ENCODE results near the gene TMEM253. TPM values are rescaled to one million over a fixed set of nuclear protein-coding genes. Genes with fewer than 3 reads are reported as not detected.
A peak's percentile ranks its signal among the peaks of the same experiment; 100 is the strongest.

The TMEM253 gene
- total RNA-seq, 2 experiments from 2014 or later, result not detected

DNA sequence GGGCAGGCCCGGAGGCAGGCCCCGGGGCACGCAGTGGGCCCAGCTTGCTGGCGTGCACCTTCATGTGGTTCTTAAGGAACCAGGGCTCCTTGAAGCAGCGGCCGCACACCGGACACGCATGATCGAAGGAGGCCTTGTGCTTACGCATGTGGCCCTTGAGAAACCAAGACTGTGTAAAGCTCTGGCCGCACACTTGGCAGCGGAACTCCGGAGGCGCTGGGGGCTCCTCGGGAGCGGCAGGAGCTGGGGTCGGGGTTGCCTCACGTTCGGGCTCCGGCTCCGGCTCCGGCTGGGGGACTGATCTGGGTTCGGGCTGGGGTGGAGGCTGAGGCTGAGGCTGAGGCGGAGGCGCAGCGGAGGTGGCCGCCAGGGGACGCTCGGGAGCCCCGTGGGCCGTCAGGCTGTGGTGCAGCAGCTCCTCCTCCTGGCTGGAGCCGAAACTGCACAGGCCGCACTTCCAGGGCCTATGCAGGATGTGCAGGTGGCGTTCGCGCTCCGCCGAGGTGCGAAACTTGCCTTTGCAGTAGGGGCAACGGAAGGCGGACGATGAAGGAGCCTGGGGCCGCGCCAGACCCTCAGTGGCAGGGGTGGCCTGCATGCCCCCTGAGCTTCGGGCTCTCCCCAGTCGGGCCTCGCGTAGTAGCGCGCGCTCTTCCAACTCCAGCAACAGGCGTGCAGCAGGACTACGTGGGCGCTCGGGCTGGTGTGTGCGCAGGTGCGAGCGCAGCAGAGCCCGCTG is 8.4 kb upstream of the TMEM253 start:
- peak; percentile 80 for ATAC-seq (ENCODE audit: poor library complexity)

DNA sequence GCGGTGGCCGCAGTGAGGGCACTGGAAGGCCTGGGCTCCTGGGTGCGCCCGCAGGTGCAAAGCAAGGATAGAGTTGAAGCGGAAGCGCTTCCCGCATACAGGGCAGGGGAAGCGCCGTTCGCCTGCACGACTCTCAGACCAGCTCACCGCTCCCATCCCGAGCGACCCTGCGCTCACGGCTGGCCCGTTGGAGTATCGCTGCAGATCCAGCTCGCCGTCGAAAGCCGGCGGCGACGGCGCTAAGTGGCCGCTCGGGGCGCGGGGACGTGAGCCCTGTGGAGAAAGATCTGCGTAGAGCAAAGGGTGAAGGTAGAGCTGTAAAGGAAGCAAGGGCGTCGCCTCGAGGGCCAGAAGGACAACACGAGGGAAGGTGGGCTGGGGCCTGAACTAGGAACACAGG is 7.8 kb upstream of the TMEM253 start:
- peaks cover 27% of the 10 kb centered on the region for H3K4me1 ChIP-seq (ENCODE audit: insufficient read depth, low read length)
- H3K27ac ChIP-seq (ENCODE audit: low read depth in 1 of 2, low read length in 2 of 2), result no peak overlapping the region
- ATAC-seq (ENCODE audit: poor library complexity) (no peak), DNase-seq (no peak)
- ChIA-PET POLR2A (interaction anchor here (1.2 to 4.6 kb wide), 4 partner anchors 11 to 78 kb away, joined by 3 to 52 read pairs (median 10); partner anchors contain the start of gene ARHGEF40), CTCF (interaction anchor here (0.6 to 7.3 kb wide), 23 partner anchors 8 to 344 kb away, joined by 3 to 116 read pairs (median 5); partner anchors contain the start of genes ARHGEF40, NDRG2 and TMEM253)
- Mint-ChIP-seq H3K9me3 (no peaks in the 10 kb centered on the region), H3K27ac (peak overlapping the region; percentile 56), H3K27me3 (no peaks in the 10 kb centered on the region), H3K4me1 (ENCODE audit: low read depth) (peaks cover 34% of the 10 kb centered on the region), H3K36me3 (ENCODE audit: low read depth) (peaks cover 6% of the 10 kb centered on the region), H3K4me3 (no peak overlapping the region)
- intact Hi-C loops (cut with DNase I, micrococcal nuclease), result no loop called here
- no peaks in the 10 kb centered on the region for H3K27me3 ChIP-seq (ENCODE audit: control insufficient read depth in 1 of 2, insufficient read depth in 2 of 2, low read length in 2 of 2)
- TF ChIP-seq, protein P1, sequence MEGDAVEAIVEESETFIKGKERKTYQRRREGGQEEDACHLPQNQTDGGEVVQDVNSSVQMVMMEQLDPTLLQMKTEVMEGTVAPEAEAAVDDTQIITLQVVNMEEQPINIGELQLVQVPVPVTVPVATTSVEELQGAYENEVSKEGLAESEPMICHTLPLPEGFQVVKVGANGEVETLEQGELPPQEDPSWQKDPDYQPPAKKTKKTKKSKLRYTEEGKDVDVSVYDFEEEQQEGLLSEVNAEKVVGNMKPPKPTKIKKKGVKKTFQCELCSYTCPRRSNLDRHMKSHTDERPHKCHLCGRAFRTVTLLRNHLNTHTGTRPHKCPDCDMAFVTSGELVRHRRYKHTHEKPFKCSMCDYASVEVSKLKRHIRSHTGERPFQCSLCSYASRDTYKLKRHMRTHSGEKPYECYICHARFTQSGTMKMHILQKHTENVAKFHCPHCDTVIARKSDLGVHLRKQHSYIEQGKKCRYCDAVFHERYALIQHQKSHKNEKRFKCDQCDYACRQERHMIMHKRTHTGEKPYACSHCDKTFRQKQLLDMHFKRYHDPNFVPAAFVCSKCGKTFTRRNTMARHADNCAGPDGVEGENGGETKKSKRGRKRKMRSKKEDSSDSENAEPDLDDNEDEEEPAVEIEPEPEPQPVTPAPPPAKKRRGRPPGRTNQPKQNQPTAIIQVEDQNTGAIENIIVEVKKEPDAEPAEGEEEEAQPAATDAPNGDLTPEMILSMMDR (IDR thresholded peaks at IDR 0.05), result no peak
- no peak overlapping the region for H3K4me3 ChIP-seq (ENCODE audit: low read length)
- H3K36me3 ChIP-seq (ENCODE audit: insufficient read depth, low read length), result no peaks in the 10 kb centered on the region
- no peaks in the 10 kb centered on the region for H3K9me3 ChIP-seq (ENCODE audit: control insufficient read depth in 1 of 2, insufficient read depth in 1 of 2, low read length in 2 of 2)

More for the DNA sequence above, 8.4 kb upstream of the TMEM253 start:
- Mint-ChIP-seq H3K4me1 (ENCODE audit: low read depth) (peaks cover 39% of the 10 kb centered on the region), H3K27ac (peak overlapping the region; percentile 56), H3K4me3 (peak overlapping the region; percentile 38), H3K9me3 (no peaks in the 10 kb centered on the region), H3K27me3 (no peaks in the 10 kb centered on the region), H3K36me3 (ENCODE audit: low read depth) (peaks cover 10% of the 10 kb centered on the region)
- H3K4me3 ChIP-seq (ENCODE audit: low read length), result no peak overlapping the region
- peaks cover 29% of the 10 kb centered on the region for H3K4me1 ChIP-seq (ENCODE audit: insufficient read depth, low read length)
- no peak overlapping the region for H3K27ac ChIP-seq (ENCODE audit: low read depth in 1 of 2, low read length in 2 of 2)
- intact Hi-C loops (cut with DNase I, micrococcal nuclease), result loop anchor here (1.0 kb wide), 5 partner anchors 12 to 78 kb away; no protein-coding TSS in a partner anchor
- DNase-seq, result peak; percentile 84 to 97 (median 93)
- H3K36me3 ChIP-seq (ENCODE audit: insufficient read depth, low read length), result no peaks in the 10 kb centered on the region
- H3K27me3 ChIP-seq (ENCODE audit: control insufficient read depth in 1 of 2, insufficient read depth in 2 of 2, low read length in 2 of 2), result no peaks in the 10 kb centered on the region
- ChIA-PET CTCF (interaction anchor here (0.6 to 7.3 kb wide), 25 partner anchors 9 to 345 kb away, joined by 3 to 116 read pairs (median 5); partner anchors contain the start of genes ARHGEF40, NDRG2 and TMEM253), POLR2A (interaction anchor here (1.2 to 4.6 kb wide), 5 partner anchors 12 to 78 kb away, joined by 3 to 52 read pairs (median 8); partner anchors contain the start of gene ARHGEF40)
- TF ChIP-seq, protein P1 (IDR thresholded peaks at IDR 0.05), result peak; percentile 100
- H3K9me3 ChIP-seq (ENCODE audit: control insufficient read depth in 1 of 2, insufficient read depth in 1 of 2, low read length in 2 of 2), result no peaks in the 10 kb centered on the region

DNA sequence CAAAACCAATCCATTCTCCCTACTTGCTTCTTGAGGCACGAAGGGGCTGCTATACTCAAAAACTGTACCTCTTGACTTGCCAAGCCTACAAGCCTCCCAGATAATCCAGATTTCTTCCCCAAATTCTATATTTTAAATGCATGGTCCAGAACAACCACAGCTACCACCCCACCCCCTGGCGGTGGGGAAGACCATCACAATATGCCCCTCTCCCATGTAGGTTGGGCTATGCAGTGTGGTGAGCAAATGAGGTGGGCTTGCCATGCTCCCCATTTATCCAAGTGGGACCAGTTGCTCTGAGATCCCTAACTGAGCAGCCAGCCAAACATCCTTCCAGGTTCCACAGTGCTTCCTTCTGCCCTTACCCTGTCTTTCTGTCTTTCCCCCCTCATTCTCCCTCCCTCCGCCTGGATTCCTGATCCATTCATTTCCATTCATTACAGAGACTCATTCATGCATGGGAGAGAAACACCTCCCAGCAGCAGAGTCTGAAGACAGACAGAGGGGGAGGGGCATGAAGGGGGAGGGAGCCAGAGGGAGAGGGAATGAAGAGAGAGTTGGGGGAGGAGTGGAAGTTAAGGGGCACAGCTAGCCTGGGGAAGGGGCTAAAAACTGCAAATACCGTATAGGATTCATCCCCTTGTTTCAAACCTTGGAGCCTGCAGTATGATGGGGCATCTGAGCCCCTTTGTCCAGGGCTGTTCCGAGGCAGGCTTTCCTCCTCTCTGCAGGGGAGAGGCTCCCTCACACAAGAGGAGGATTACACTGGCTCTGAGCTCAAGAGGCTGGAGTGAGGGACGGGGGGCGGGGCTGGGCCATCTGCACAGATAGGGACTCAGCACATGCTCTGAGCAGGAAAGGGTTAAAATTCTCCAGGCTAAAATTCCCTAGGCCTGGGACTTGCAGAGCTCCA is 6.8 kb upstream of the TMEM253 start:
- Mint-ChIP-seq H3K4me1 (ENCODE audit: low read depth) (peaks cover 33% of the 10 kb centered on the region), H3K9me3 (no peaks in the 10 kb centered on the region), H3K27me3 (no peaks in the 10 kb centered on the region), H3K4me3 (no peak overlapping the region), H3K27ac (no peak overlapping the region), H3K36me3 (ENCODE audit: low read depth) (peaks cover 6% of the 10 kb centered on the region)
- Histone ChIP-seq H3K9me3 (ENCODE audit: control insufficient read depth in 1 of 2, insufficient read depth in 1 of 2, low read length in 2 of 2) (no peaks in the 10 kb centered on the region), H3K27me3 (ENCODE audit: control insufficient read depth in 1 of 2, insufficient read depth in 2 of 2, low read length in 2 of 2) (no peaks in the 10 kb centered on the region), H3K36me3 (ENCODE audit: insufficient read depth, low read length) (no peaks in the 10 kb centered on the region), H3K27ac (ENCODE audit: low read depth in 1 of 2, low read length in 2 of 2) (no peak overlapping the region), H3K4me1 (ENCODE audit: insufficient read depth, low read length) (peaks cover 24% of the 10 kb centered on the region), H3K4me3 (ENCODE audit: low read length) (no peak overlapping the region)
- ChIA-PET POLR2A (interaction anchor here (1.2 to 4.6 kb wide), 2 partner anchors 10 to 55 kb away, joined by 3 to 52 read pairs; no protein-coding TSS in a partner anchor), CTCF (interaction anchor here (2.8 to 7.3 kb wide), 3 partner anchors 12 to 79 kb away, joined by 56 to 116 read pairs (median 63); no protein-coding TSS in a partner anchor)
- ATAC-seq (ENCODE audit: poor library complexity) (no peak), DNase-seq (no peak)
- TF ChIP-seq, protein P1 (IDR thresholded peaks at IDR 0.05), result no peak
- intact Hi-C loops (cut with DNase I, micrococcal nuclease), result no loop called here
